Liver (tissue), 3 donors: ENCODE measurements around the gene PPM1A.

Experiments
- MAX ChIP-seq: IDR thresholded peaks from 2 replicates; pipeline ENCODE4 v1.6.1; 2016; ENCODE audit warnings: antibody characterized with exemption
- RXRA ChIP-seq, 2 donors: IDR thresholded peaks; 2 replicates each; pipeline ENCODE4 v1.6.1; 2017 to 2018; ENCODE audit warnings: antibody characterized with exemption in 2 of 2, mild to moderate bottlenecking in 1 of 2
- YY1 ChIP-seq: IDR thresholded peaks from 2 replicates; pipeline ENCODE4 v1.6.1; 2016; ENCODE audit warnings: antibody characterized with exemption, mild to moderate bottlenecking
- TF ChIP-seq, protein P1 (sequence below): fragments of 150-350 bp; IDR thresholded peaks from 2 replicates; pipeline ENCODE4 v1.5.1; 2017; ENCODE audit warnings: improper control_type of control experiment, low read depth, low read length; ENCODE audit not compliant: missing input control
- donor health status: healthy.
- donor health status: healthy.

DNA sequence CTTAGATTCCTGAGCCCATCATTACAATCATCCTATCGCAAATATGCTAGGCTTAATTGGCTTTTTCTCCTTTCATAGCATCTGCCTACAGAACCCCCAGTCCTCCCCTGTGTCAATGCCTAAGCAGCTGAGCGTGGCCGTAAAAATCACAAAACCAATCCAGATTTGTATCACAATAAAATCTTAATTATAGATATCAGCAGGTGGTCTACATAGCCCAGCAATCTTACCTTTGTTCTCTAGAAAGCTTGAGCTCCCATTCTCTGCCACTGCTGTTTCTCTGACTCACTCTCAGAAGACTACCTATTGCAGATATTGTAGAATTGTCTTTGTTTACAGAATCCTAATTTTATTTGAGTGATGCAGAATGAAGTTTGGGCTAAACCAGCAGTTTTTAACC lies 37.9 kb upstream of the PPM1A start:
- TF ChIP-seq, protein P1, sequence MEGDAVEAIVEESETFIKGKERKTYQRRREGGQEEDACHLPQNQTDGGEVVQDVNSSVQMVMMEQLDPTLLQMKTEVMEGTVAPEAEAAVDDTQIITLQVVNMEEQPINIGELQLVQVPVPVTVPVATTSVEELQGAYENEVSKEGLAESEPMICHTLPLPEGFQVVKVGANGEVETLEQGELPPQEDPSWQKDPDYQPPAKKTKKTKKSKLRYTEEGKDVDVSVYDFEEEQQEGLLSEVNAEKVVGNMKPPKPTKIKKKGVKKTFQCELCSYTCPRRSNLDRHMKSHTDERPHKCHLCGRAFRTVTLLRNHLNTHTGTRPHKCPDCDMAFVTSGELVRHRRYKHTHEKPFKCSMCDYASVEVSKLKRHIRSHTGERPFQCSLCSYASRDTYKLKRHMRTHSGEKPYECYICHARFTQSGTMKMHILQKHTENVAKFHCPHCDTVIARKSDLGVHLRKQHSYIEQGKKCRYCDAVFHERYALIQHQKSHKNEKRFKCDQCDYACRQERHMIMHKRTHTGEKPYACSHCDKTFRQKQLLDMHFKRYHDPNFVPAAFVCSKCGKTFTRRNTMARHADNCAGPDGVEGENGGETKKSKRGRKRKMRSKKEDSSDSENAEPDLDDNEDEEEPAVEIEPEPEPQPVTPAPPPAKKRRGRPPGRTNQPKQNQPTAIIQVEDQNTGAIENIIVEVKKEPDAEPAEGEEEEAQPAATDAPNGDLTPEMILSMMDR, result no peak
- TF ChIP-seq RXRA (IDR thresholded peaks at IDR 0.05) (no peak), YY1 (no peak), MAX (no peak)
